Retinal pigment epithelial cell (primary cell): Measurements from ENCODE around the gene FTO.

ENCODE experiments used
- DNase-seq: peaks from one replicate; pipeline ENCODE4 v3.0.0-alpha.2; 2010; ENCODE audit warnings: low read depth
- H3K4me3 ChIP-seq: 2 replicates; pipeline ENCODE4 v1.5.1; 2011; ENCODE audit warnings: mild to moderate bottlenecking, low read length, control low read depth, moderate library complexity
- TF ChIP-seq, protein P1 (sequence below): conservative IDR thresholded peaks from 2 replicates; pipeline ENCODE4 v1.5.1; 2011; ENCODE audit warnings: low read depth, low read length, control low read depth, inconsistent platforms

The FTO gene

GRCh38 chr16:53966821-53967571 lies 263.0 kb downstream of the FTO start:
- no peak overlapping the region for H3K4me3 ChIP-seq
- TF ChIP-seq, protein P1, sequence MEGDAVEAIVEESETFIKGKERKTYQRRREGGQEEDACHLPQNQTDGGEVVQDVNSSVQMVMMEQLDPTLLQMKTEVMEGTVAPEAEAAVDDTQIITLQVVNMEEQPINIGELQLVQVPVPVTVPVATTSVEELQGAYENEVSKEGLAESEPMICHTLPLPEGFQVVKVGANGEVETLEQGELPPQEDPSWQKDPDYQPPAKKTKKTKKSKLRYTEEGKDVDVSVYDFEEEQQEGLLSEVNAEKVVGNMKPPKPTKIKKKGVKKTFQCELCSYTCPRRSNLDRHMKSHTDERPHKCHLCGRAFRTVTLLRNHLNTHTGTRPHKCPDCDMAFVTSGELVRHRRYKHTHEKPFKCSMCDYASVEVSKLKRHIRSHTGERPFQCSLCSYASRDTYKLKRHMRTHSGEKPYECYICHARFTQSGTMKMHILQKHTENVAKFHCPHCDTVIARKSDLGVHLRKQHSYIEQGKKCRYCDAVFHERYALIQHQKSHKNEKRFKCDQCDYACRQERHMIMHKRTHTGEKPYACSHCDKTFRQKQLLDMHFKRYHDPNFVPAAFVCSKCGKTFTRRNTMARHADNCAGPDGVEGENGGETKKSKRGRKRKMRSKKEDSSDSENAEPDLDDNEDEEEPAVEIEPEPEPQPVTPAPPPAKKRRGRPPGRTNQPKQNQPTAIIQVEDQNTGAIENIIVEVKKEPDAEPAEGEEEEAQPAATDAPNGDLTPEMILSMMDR: no peak
- no peak for DNase-seq

DNA sequence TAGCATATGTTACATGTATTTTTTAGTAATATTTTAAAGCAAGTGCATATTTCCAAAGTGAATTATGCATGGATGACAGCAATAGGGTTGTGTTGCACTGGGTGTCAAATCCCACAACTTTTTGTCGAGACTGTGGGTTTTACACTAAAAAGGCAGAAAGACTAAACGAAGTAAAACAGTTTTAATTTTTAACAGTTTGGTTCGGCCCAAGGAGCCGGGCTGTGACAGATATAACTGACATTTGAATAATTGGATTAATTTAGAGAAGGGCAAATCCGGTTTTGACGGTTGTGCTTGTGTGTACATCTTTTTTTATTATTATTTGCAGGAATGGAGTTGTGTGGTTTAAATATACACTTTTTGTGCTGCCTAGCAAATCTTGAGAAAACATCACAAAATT lies 263.6 kb downstream of the FTO start:
- TF ChIP-seq, protein P1: no peak
- DNase-seq: no peak

DNA sequence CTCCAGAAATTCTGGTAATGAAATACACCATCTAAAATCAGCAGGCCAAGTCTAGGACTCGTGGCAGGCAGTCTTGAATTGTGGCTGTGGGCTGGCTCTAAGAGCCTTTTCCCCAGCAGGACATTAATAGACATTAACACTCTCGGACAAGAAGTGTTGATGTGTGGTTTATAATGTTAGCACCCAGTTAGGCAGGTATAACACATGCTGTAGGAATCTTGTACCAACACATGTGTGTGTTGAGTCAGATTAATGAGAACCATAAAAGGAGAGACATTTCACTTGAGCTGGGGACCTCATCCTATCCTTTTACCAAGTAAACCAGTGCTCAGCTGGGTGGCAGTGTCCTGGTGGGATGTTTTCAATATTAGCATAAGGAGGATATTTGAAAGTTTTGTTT lies 264.5 kb downstream of the FTO start:
- DNase-seq: no peak
- TF ChIP-seq, protein P1: no peak
- no peak overlapping the region for H3K4me3 ChIP-seq

More for the DNA sequence above, 263.6 kb downstream of the FTO start:
- H3K4me3 ChIP-seq: no peak overlapping the region

GRCh38 chr16:53968896-53969295 lies 264.9 kb downstream of the FTO start:
- H3K4me3 ChIP-seq: no peak overlapping the region
- TF ChIP-seq, protein P1: no peak
- no peak for DNase-seq

DNA sequence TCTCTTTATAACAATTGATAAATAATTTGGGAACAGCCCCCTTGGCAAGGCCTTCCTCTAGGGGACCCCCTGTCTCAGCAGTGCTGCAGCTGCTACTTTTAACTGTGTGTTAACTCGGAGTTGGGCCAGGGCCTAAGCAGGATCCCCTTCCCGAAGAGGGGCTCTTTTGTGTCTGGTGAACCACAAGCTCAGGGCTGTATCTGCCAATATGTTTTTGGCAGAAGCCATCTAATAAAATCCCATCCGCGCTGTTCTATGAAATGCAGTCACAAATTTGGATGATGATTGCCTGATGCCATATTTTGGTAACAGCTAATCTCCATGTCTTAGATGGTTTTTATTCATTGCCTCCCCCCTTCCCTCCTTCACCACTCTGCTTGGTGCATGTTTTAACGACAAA lies 267.7 kb downstream of the FTO start:
- TF ChIP-seq, protein P1: no peak
- no peak overlapping the region for H3K4me3 ChIP-seq
- no peak for DNase-seq

- TF ChIP-seq, protein P1: no peak
- H3K4me3 ChIP-seq: no peak overlapping the region
- no peak for DNase-seq
Measured at GRCh38 chr16:53973021-53973420, 269.1 kb downstream of the FTO start.

DNA sequence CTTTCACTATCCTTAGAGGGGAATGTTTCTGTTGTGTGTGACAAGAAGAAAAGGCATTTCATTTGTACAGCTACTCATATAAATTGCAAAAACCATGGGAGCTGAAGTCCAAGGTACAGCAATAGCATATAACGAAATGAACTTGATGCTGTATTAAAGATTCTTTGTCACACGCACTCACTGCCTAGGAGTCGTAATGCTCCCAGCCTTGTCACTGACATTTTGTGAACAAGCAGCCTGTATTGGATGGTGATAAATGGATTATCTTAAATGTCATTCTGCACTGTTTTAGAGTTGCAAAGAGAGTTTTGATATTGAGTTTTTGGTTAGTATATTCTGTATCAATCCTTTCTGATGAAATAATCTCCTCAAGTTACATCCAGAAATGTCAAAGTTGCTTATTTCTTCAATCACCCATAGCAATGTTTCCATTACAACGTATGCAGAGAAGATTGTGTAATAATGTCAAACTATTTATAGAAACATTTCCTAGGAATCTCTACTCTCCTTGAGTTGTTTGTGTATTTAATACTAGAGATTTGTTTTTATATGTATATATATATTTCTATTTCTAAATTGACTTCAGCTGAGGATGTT lies 270.6 kb downstream of the FTO start:
- TF ChIP-seq, protein P1: no peak
- no peak overlapping the region for H3K4me3 ChIP-seq
- DNase-seq: no peak
